Nephron progenitor cell (in vitro differentiated cells): Measurements from ENCODE around the gene OR6C68.

Experiments
- DNase-seq: peaks from one replicate; pipeline ENCODE4 v3.0.0; 2021
- H3K27ac Mint-ChIP-seq: 2 replicates; pipeline ENCODE4 v1.8.0; 2021; ENCODE audit warnings: mild to moderate bottlenecking, moderate library complexity, mixed read lengths
- H3K27me3 Mint-ChIP-seq: 2 replicates; pipeline ENCODE4 v1.8.0; 2021; ENCODE audit warnings: mild to moderate bottlenecking, low read depth, mixed read lengths; ENCODE audit not compliant: poor library complexity
- H3K36me3 Mint-ChIP-seq: 2 replicates; pipeline ENCODE4 v1.8.0; 2021; ENCODE audit warnings: low read depth, mixed read lengths
- H3K4me1 Mint-ChIP-seq: 2 replicates; pipeline ENCODE4 v1.8.0; 2021; ENCODE audit warnings: mixed read lengths
- H3K4me3 Mint-ChIP-seq: 2 replicates; pipeline ENCODE4 v1.8.0; 2021; ENCODE audit warnings: mild to moderate bottlenecking, moderate library complexity, mixed read lengths
- H3K9me3 Mint-ChIP-seq: 2 replicates; pipeline ENCODE4 v1.8.0; 2021; ENCODE audit warnings: mild to moderate bottlenecking, moderate library complexity, mixed read lengths
- CTCF ChIP-seq: fragments of 200-600 bp; sonication (generic); IDR thresholded peaks from 2 replicates; pipeline ENCODE4 v1.5.0; 2021; ENCODE audit warnings: antibody characterized with exemption

Gene OR6C68

GRCh38 chr12:55499231-55499630 lies 7.1 kb downstream of the OR6C68 start:
- no peak overlapping the region for H3K4me3 Mint-ChIP-seq
- peaks cover 7% of the 10 kb centered on the region for H3K4me1 Mint-ChIP-seq
- no peaks in the 10 kb centered on the region for H3K9me3 Mint-ChIP-seq
- peaks cover 3% of the 10 kb centered on the region for H3K27me3 Mint-ChIP-seq
- no peak for DNase-seq
- TF ChIP-seq CTCF: no peak
- H3K27ac Mint-ChIP-seq: no peak overlapping the region
- no peaks in the 10 kb centered on the region for H3K36me3 Mint-ChIP-seq

GRCh38 chr12:55499810-55500252 lies 7.7 kb downstream of the OR6C68 start:
- no peak for DNase-seq
- Mint-ChIP-seq H3K4me3 (no peak overlapping the region), H3K27ac (peak overlapping the region; percentile 2), H3K9me3 (no peaks in the 10 kb centered on the region), H3K36me3 (no peaks in the 10 kb centered on the region), H3K27me3 (peaks cover 3% of the 10 kb centered on the region), H3K4me1 (peaks cover 7% of the 10 kb centered on the region)
- TF ChIP-seq CTCF: no peak

- H3K4me3 Mint-ChIP-seq: no peak overlapping the region
- TF ChIP-seq CTCF: no peak
- DNase-seq: no peak
- no peak overlapping the region for H3K27ac Mint-ChIP-seq
- H3K36me3 Mint-ChIP-seq: no peaks in the 10 kb centered on the region
- H3K4me1 Mint-ChIP-seq: peaks cover 7% of the 10 kb centered on the region
- peaks cover 10% of the 10 kb centered on the region for H3K9me3 Mint-ChIP-seq
- H3K27me3 Mint-ChIP-seq: no peaks in the 10 kb centered on the region
These were observed 9.4 kb downstream of the OR6C68 start for GRCh38 chr12:55501601-55502000.

- H3K4me3 Mint-ChIP-seq: no peak overlapping the region
- TF ChIP-seq CTCF: peak; percentile 21
- no peaks in the 10 kb centered on the region for H3K36me3 Mint-ChIP-seq
- H3K4me1 Mint-ChIP-seq: no peaks in the 10 kb centered on the region
- DNase-seq: no peak
- H3K9me3 Mint-ChIP-seq: peaks cover 23% of the 10 kb centered on the region
- H3K27me3 Mint-ChIP-seq: peaks cover 3% of the 10 kb centered on the region
- no peak overlapping the region for H3K27ac Mint-ChIP-seq
These were observed 23.5 kb downstream of the OR6C68 start for GRCh38 chr12:55515696-55516095.

- no peak overlapping the region for H3K27ac Mint-ChIP-seq
- no peak for DNase-seq
- H3K9me3 Mint-ChIP-seq: peaks cover 23% of the 10 kb centered on the region
- H3K4me1 Mint-ChIP-seq: no peaks in the 10 kb centered on the region
- no peak overlapping the region for H3K4me3 Mint-ChIP-seq
- peaks cover 3% of the 10 kb centered on the region for H3K27me3 Mint-ChIP-seq
- no peaks in the 10 kb centered on the region for H3K36me3 Mint-ChIP-seq
- no peak for TF ChIP-seq CTCF
These were observed 24.2 kb downstream of the OR6C68 start for GRCh38 chr12:55516391-55516790.
